Activated T-cell treated with anti-CD3 and anti-CD28 coated beads for 4 hours (primary cell): Measurements from ENCODE around the gene CC2D1A.

Experiments
- DNase-seq: peaks from one replicate; pipeline ENCODE4 v3.0.0-alpha.2; 2020

Gene CC2D1A

DNA sequence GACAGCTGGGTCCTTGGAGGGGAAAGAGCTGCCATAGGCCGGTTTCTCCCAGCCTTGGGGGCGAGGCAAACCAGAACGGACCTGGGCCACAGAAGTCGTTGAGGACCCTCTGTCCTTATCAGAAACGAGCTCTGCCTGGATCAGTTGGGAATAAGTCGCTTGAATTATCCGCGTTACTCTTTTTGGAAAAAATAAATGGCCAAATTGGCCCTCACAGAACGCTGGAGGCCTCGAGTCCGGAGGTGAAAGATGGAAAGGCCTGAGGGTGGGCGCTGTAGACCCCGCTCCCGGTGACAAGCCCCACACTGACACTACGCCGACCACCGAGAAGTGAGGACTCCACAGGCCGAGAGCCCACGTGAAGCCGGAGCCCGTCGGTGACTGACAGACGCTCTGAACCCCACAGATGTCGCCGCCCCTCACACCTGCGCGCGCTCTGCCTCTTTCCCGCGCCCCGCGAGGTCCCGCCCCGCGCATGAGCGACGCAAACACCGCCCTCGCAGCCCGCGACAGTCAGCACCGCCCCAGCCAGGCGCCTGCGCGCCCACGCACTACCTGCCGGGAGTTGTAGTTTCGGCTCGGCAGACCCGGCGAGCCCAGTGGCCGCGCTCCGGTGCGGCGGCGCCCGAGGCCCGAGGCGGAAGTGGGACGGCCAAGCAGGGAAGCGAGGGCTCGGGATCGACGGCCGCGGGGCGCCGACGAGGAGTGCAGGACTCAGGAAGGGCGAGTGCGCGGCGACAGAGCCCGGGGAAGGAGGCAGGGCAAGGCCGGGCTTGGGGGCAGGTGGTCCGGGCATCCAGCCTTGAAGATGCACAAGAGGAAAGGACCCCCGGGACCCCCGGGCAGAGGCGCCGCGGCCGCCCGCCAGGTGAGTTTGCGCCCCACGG, at the start of gene CC2D1A, which contains the start of gene BRME1:
Gene CC2D1A, plus strand, starts transcription at position 568 of the 887 bp plus-strand sequence. Its CDS starts 241 bp downstream, at position 809.
Gene BRME1, minus strand, starts transcription at position 484 of the 887 bp plus-strand sequence. CDS start 1,225 bp downstream, outside the sequence.
- peak; percentile 92 for DNase-seq

DNA sequence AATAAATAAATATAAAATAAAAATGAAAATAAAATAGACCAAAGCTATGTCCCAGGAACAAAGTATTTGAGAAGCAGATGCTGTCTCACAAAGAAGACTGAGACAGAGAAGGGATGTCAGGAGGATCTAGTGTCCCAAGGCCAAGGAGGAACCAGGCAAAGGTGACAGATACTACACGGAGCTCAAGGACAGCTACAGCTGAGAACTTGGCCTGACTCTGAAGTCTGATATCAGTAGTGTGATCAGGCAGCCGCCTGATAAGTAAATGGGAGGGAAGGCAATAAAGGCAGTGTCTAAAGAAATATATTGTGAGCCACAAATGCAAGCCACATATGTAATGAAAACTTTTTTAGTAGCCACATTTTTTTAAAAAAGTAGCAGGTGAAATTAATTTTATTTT, 49.5 kb upstream of the CC2D1A start:
- no peak for DNase-seq

DNA sequence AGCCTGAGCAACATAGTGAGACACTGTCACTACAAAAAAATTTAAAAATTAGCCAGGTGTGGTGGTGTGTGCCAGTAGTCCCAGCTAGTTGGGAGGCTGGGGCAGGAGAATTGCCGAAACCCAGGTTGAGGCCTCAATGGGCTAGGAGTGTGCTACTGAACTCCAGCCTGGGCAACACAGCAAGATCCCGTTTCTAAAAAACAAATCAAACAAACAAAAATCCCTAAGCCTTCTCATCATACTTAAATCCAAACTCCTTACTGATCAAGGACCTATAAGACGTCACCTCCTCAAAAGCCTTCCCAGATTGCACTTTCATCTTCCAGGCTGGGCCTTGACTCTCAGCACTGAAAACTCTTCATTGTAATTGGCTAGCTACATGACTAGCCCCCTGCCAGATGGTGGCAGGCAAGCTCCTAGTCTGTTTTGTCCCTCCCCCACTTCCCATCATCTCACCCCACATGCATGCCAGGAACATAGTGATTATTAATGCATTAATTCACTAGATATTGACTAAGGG, 46.6 kb upstream of the CC2D1A start:
- DNase-seq: no peak

DNA sequence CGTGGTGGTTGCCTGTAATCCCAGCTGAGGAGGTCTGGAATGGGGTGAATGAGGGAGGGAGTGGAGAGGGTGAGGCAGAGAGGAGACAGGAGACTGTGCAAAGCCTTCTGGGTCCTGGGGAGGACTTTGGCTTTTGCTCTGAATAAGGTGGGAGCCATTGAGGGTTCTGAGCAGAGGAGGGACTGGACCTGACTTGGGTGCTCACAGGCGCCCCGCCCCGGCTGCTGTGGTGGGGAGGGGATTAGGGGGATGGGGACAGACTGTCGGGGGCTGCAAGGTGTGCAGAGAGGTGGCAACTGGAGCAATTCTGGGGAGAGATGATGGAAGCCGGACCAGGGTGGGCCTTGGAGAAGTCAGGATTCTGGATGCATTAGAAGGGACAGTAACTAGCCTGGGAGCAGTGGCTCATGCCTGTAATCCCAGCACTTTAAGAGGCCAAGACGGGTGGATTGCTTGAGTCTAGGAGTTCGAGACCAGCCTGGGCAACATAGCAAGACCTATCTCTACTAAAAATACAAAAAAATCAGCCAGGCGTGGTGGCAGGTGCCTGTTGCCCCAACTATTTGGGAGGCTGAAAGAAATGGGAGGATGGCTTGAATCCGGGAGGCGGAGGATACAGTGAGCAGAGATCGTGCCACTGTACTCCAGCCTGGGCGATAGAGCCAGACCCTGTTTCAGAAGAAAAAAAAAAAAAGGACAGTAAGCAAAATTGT, 45.2 kb upstream of the CC2D1A start:
- no peak for DNase-seq

DNA sequence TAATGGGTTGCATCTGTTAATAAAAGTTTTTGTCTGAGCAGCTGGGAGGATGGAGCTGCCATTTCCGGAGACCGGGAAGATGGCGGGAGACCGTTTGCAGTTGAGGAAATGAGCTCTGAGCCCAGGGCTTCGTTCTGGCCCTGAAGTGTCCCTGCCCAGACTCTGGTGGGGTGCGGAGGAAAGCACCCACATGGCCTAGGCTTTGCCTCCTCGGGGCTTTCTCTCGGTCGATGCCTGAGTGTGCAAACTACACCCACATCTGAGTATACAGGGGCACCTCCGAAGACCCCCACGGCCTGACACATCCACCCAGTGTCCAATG, 44.6 kb upstream of the CC2D1A start:
- no peak for DNase-seq

DNA sequence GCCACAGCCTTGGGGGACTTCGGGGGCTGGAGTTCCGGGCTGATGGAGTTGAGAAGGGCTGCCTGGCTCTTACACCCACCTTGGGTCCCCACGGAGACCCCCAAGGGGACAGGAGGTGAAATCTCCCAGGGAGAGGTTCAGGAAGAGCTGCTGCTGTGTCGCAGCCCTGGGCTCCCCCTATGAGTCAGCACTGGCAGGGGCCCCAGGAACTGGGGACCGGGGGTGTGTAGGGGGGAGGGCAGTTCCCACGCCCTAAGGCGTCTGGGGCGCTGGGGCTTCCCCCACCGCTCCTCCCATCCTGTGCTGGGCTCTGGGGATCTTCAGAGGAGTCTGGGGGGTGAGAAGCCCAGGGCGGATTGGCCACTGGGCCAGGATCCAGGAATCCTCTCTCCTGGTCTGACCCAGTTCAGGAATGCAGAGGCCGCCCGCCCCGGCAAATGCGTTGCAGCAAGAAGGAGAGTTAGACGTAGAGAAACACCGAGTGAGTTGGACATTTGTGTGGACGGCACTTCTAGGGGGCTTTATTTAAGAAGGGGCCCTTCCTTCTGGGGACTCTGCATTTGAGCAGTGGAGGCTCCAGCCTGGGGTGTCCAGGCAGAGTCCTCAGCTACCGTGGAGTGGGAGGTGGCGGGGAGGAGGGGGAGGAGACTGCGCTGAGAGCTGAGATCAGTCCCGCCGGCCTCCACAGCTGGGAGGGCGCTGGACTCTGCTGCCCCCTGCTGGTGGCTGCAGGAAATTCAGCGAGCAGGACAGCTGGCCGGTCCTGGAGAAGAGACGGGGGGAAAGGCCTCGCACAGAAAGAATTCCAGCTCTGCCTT, 44.1 kb upstream of the CC2D1A start:
- DNase-seq: peak; percentile 82

DNA sequence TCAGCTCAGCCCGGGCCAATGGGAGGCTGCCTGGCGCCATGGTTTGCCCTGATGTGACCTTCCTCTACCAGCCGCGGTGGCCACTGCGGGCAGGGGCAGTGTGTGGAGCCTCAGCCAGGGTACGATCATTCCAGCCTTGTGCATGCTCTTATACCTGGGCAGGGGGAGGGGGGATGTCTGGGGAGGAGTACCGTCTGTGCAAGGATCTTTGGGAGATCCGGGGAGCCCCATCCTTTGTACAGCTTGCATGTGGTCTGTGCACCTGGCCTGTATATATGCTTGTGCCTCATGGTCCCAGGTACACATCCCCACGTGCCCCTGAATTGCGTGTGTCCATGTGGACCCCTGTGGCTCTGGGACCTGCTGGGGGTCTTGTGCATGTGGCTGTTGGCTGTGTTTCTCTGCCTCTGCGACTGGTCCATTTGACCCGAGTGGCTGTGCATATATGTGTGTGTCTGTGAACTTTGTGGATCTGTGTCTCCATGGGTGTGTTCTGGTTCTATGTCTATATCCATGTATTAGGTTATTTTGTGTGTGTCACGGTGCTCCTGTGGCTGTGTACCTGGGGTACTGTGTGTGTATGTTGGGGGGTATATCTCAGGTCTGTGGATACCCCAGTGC, 41.8 kb upstream of the CC2D1A start:
- DNase-seq: no peak

DNA sequence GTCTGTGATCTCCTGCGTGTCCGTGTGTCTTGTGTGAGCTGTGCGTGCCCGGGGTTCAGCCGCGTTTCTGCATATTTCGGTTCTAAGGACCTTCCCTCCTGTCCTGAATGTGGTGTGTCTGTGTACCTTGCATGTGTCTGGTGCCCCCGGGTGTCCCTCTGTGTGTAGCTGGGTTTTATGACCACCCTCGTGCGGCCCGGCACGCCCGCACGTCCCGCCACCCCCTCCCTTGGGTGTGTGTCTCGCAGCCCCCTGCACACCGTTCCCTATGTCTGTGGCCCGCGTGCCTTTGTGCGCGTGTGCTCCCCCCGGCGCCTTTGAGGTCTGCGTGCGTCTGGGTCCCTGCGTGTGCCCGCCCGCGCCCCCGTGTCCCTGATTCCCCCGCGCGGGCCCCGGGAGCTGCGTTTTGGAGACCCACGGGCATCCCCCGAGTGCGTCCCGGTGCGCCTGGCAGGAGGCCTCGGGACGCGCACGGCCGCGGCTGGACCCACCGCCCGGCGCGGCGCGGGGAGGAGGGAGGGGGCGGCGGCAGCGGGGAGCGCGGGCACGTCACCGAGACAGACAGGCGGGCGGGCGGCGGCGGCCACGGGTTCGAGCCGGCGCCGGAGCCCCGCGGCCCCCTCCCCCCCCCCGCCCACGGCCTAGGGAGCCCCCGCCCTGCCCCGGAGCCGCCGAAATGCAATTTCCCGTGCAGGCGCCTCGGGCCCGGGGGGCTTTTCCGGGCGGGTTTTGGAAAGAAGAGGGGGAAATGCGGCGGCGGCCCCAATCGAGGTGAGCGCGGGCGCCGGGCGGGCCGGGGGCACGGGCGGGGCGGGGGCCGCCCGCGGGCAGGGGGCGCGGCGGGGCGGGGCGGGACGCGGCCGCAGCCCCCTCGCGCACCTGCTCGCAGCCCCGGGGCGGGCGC, 41.1 kb upstream of the CC2D1A start:
- no peak for DNase-seq

DNA sequence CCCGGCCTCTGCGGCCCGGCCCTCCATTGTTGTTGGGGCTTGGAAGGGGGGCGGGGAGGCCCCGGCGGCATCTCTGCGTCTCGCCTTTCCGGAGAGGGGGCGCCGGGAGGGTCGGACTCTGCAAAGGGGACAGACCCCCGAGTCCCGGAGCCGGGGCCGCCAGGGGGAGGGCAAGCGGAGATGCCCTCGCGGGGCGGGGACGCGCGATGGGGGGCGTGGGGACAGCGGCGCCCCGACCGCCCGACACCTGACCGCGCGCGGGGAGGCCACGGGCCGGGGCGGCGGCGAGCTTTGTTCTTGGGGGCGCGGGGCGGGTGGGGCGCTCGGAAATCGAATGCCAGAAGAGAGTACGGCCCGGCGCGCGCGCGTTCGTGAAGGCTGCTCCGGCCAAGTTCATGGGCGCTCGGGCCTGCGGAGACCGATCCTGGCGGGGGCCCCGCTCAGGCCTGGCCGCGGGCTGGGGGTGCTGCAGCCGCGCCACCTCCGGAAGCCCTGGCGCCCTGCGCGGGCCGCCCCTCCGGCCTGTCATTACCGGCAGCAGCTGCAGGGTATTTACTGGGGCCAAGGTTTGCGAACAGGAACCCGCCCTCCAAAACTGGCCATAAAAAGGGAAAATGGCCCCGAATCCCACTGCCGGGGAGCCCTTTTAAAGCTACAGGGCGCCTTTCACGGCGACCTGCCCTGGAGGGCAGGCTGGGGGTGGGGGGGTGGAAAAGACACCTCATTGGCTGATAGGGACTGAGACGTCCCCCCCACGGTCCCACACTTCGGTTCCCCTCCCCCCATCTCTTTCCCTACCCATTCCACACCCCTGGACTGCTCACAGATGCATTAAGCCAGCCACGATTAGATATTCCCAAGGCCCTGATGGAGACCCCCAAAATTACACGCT, 40.2 kb upstream of the CC2D1A start:
- no peak for DNase-seq

DNA sequence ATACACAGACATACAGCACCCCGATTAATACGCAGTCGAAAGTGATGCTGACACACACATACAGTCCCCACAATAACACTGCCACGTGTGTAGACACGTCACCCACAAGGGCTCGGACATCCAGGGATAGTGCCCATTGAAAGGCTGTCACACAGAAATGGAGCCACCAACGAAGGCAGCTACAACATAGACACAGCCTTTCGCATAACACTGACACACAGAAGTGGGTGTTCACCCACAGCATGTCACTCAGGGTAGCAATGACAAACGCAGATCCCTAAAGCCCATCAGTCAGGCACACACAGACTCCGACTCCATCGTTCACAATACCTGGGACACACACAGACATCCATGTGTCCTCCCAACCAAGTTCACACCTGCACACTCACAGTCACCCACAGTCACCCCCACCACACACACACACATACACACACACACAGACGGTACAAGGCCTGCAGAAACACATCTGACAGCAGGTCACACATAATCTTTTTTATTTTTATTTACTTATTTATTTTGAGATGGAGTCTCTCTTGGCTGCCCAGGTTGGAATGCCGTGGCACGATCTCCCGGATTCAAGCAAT, 39.4 kb upstream of the CC2D1A start:
- DNase-seq: no peak

DNA sequence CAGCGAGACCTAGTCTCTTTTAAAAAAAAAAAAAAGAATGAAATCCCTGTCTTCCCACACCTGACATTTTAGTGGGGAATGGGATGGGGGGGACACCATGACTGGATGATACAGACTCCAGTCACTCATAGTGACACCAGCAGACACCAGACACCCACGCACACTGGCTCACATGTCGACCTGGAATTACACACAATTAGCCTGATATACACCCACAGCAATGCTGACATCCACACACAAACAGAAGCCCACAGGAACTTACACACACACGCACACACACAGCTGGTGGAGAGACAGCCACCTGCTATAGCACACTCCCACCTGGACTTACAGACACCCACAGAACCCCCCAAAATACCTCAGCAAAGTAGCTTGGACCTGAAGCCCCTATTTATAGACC, 37.3 kb upstream of the CC2D1A start:
- no peak for DNase-seq

DNA sequence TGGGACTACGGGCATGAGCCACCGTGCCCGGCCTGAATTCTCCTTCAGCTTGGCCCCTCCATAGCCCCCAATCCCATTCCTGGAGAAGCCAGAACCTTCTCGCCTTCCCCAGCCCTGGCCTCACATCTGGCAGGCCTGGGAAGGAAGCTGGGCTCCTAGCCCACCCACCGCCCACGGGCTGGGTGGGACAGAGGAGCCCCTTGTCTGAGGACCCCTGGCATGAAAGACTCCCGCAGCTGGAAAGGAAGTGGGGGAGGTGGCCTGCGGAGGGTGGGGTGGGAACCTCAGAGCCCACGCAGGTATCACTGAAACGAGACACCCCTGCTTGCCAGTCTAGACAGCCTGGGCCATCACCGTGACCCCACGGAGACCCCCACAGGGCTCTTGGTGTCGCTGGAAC, 36.7 kb upstream of the CC2D1A start:
- DNase-seq: no peak

DNA sequence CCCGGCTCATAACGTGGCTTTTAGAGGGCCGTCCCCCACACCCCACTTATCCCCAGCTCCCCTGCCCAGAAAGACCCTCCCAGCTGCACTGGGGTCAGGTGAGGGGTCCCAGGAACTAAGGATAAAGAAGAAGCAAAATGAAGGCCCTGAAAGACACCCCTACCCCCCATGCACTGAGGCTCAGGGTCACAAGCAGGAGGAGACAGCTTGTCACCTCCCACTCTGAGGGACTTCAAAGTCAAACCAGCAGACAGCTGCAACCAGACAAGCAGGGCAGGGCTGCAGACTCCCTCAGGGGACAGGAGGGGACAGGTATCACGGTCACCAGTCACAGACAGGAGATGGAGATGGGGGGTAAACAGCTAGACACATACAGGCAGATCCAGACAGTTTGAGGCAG, 35.1 kb upstream of the CC2D1A start:
- no peak for DNase-seq

DNA sequence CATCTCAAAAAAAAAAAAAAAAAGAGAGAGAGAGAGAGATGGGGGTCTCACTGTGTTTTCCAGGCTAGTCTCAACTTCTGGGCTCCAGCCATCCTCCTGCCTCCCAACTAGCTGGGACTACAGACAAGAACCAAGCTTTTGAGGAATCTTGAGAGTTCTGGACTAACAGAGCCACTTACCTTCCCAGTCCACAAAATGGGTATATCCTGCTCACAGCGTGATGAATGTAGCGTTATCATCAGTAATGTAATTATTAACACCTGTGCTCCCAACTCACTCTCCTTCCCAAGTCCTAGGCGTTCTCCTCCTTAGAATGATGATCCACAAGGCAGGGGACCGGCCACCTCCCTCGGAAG, 33.7 kb upstream of the CC2D1A start:
- no peak for DNase-seq

DNA sequence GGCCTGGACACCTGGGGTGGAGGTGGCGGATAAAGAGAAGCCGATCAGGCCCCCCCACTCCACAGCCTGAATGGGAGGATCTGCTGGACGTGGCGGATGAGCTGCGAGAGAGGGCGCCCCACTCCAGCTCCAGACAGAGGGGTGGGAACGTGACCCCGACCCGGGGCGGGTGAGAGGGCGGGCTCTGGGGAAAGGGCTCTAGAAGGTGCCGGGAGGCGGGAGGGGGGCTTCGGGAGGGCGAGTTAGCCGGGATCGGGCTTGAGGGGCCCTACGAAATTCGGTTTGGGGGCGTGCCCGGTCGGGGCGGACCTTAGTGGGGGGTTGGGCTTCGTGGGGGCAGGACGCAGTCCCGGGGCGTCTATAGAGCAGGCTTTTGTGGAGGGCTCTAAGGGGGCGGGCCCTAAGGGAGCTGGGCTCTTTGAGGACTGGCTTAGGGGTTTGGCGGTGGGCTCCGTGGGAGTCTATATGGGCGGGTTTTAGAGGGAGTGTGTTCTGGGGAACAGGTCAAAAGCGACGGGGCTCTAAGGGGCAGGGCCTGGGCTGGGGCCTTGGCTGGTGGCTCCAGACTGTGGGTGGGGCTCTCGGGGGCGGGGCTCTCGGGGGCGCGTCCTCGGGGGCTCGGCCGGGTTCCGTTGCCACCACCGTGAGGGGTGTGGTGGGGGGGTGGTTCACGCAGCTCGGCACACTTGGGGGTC, 33.2 kb upstream of the CC2D1A start:
- DNase-seq: no peak

DNA sequence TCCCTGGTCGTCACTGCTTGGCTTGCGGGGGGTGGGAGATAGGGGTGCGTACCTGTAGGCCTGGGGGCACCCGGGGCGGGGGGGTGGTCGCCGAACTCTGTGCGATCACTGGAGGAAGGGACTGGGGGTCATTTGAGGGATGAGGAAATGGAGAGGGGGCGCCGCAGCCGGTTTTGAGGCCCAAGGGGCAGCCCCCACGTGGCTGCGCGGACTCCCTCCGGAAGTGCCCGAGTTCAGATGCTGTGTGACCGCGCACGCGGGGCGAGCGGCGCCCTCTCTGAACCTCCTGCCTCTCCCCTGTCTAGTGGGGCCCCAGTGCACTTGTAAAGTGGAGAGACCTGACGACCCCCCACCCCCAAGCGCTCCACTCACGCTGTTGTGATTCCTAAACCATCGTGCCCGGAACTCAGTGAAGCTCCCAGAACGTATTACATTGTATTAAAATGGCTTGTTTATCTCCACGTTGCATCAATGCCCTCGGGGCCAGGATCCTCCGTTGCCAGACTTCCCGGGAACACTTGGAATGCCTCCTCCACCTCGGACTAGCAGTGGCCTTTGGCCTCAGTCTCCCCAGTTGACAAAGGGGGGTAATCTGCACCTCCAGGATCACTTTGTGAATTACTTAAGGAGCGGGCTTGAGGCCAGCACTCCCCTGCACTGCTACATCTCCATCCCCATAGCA, 32.0 kb upstream of the CC2D1A start:
- no peak for DNase-seq

DNA sequence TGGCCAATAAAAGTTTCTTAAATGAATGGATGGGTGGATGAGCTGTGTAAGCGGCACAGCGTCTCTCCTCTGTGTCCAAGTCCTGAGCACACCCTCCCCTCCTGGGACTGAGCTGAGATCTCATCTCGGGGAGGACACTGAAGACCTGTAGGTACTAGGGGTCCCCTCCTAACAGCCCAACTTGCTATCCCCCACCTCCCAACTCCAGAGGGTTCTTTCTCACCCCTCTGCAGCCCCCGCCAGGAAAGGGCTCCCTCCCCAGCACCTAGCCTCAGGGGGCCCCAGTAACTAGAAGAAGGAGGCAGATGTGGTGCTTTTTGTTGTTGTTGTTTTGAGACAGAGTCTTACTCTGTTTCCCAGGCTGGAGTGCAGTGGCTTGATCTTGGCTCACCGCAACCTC, 30.2 kb upstream of the CC2D1A start:
- DNase-seq: no peak

DNA sequence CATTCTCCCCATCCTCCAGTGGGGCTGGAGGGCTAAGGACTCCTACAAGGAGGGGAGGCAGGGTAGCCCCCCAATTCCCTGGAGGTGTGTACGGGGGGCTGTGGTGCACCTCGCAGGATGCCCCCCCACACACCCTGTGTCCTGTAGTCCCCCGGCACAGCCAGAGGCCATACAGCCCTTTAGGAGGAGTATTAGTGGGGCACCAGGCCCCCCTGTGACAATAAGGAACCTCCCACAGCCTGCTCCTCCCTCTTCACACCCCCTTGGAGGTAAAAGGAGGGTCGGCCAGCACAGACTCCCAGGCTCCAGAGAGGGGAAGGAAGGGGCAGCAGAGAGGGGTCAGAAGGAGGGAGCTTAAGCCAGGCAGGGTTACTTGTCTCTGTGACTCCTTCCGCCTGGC, 29.2 kb upstream of the CC2D1A start, which contains the start of gene NANOS3:
Gene NANOS3, plus strand, starts transcription at position 301 of the 400 bp plus-strand sequence. CDS start 115 bp downstream, outside the sequence.
- DNase-seq: no peak

DNA sequence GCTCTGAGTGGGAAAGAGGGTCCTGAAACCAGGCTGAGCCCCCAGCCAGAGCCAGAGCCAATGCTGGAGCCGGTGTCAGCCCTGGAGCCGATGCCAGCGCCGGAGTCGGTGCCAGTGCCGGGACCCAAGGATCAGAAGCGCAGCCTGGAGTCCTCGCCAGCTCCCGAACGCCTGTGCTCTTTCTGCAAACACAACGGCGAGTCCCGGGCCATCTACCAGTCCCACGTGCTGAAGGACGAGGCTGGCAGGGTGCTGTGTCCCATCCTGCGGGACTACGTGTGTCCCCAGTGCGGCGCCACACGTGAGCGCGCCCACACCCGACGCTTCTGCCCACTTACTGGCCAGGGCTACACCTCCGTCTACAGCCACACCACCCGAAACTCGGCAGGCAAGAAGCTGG, 28.7 kb upstream of the CC2D1A start:
- DNase-seq: no peak
